Mesenteric fat pad (tissue), 1 donor: ENCODE data around the gene TNFRSF18. TPM values are rescaled to one million over a fixed set of nuclear protein-coding genes. Genes with fewer than 3 reads are reported as not detected.
"Not testable (repeated sequence)": the region's sequence is repeated elsewhere in the genome, so short reads cannot be mapped to it uniquely, and the experiment has no call there.

Experiments used
- DNase-seq: peaks from one replicate; pipeline ENCODE4 v3.0.0-alpha.2; 2020; ENCODE audit warnings: low spot score
- total RNA-seq: library from RNA; stranded (reverse); fragmentation: NEBNext Ultra II Directional; extraction: Animal tissue kit (Norgen Biotek cat#: 25700); gene quantifications from one replicate; pipeline ENCODE4 v1.2.1, GENCODE V29; 2021
- donor health status: DM: yes; HTN: yes; CAD: no.

The TNFRSF18 gene
- total RNA-seq, 1 donor from 2014 or later = 0.80 TPM

DNA sequence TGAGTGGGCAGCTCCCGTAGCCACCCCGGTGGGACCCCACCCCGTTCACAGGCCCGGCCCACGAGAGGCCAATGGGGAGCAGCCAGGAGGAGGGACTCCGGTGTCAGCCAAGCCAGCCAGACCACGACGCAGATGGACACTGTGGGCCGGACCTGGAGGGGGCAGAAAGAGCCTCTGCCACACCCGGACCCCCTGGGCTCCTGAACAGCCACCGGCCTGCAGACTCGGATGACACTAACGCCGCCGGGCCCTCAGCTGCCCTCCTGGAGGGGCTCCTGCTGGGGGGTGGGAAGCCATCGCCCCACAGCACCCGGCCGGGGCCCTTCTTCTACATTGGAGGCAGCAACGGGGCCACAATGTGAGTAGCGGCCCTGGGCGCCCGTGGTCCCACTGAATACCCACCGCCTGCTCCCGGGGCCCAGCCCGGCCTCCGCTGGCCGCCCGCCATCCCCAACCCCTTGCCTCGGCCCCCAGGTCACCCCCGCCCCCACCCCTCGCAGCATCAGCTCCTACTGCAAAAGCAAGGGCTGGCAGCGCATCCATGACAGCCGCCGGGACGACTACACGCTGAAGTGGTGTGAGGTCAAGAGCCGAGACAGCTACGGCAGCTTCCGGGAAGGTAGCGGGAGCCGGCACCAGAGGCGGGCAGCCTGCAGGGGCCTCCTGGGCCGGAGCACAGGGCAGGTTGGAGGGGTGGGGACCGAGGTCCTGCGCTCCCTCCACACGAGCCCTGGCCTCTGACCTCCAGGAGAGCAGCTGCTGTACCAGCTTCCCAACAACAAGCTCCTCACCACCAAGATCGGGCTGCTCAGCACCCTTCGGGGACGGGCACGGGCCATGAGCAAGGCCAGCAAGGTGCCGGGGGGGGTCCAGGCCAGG, 26.2 kb downstream of the TNFRSF18 start:
- DNase-seq = no peak

DNA sequence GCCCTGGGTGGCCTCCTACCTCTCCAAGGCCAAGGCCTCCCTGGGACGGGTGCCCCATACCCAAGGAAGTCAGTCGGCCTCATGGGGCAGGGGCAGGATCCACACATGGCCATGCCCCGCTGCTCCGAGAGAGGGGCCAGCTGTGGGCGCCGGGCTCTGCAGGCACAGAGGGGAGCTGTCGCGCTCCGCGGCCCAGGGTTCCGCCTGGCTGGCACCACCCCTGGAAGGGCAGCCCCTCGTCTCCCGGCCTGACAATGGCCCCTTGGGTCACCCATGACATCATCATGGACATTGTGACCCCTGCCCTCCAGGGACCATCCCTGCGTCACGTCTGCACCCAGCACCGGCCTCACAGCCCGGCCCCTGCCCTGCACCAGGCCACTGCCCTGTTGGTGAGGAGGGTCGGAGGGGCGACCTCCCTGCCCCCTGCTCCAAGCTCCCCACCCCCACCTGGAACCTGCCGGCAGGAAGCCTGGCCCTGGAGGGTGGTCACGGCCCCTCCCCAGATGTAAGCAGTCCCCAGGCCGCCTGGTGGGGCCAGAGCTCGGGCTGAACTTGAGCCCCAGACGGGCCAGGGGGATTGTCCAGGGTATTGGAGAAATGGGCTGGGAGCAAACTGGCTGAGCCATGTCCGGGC, 26.9 kb downstream of the TNFRSF18 start:
- no peak for DNase-seq

DNA sequence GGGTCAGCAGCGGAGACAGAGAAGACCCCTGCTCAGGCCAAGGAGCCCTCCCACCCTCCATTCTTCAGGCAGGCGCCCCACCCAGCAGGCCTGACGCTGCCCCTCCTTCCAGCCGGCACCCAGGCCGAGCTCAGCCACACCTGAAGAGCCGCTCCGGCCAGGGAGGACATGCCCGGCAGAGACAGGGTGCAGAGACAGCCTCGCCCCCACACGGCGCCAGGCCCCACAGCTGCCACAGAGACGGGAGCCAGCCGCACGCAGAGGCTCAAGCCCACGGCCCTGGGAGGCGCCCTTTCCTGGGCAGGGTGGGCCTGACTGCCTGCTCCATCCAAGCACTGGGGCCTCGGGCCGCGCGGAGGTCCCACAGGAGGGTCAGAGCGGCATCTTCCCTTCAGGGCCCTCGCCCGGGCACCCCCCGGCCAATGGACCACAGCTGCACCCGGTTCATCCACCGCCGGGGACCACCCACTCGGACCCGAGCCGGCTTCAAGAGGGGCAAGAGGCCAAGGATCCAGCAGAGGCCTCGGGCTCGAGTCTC, 27.5 kb downstream of the TNFRSF18 start:
- no peak for DNase-seq

DNA sequence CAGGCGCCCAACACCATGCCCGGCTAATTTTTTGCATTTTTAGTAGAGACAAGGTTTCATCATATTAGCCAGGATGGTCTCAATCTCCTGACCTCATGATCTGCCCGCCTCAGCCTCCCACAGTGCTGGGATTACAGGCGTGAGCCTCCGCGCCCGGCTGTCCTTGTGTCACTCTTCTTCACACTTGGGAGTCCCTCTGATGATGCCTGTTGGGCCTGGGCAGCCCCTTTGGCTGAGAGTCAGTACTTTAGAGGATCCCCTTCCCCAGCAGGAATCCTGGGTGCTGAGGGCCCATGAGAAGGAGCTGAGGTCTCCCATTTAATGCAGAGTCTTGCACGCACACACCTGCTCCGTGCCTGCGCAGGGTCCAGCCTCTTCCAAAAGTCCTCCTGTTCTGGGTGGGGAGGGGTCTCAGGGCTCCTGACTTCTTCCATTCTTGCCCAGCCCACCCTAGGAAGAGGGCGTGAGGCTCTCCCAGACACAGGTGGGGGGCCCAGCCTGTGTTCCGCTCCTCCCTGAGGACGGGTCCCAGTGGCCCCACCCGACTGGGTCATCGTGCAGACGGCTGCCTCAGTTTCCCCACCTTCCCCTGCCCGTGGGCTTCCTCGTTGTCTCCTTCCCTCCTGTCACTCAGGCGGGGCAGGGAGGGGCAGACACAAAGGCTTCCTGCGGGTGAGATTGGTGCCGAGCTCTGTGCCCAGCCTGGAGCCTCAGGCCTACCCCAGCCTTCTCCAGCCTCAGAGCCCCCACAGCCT, 28.8 kb downstream of the TNFRSF18 start:
- DNase-seq = no peak

DNA sequence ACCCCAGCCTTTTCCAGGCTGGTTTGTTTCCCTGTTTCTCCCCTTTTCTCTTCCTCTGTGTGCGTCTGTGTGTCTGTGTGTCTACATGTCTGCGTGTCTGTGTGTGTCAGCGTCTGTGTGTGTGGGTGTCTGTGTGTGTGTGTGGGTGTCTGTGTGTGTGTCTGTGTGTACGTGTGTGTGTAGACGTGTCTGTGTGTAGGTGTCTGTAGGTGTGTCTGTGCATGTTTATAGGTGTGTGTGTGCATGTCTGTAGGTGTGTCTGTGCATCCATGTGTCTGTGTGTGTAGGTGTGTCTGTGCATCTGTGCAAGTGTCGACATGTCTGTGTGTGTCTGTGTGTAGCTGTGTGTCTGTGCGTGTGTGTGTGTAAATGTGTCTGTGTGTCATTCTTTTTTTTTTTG, 29.5 kb downstream of the TNFRSF18 start:
- no peak for DNase-seq

DNA sequence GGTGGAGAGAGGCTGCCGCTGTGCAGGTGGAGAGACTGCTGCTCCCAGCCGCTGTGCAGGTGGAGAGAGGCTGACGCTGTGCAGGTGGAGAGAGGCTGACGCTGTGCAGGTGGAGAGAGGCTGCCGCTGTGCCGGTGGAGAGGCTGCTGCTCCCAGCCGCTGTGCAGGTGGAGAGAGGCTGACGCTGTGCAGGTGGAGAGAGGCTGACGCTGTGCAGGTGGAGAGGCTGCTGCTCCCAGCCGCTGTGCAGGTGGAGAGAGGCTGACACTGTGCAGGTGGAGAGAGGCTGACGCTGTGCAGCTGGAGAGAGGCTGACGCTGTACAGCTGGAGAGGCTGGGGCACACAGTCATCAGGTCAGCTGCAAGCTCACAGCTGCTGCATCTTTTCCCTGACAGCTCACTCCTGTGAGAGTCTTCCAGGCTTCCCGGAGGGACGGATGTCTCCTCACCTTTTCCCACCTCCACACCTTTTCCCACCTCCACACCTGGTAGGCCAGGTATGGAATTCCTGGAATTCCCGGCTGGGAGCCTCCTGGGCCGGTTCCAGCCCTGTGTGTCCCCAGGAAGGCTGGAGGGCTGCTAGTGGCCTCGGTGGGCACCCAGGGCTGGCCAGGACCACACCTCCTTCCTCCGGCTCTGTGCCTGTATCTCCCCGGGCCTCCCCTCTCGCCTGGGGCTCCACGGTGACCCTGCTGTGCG, 30.2 kb downstream of the TNFRSF18 start:
- DNase-seq = not testable (repeated sequence)

DNA sequence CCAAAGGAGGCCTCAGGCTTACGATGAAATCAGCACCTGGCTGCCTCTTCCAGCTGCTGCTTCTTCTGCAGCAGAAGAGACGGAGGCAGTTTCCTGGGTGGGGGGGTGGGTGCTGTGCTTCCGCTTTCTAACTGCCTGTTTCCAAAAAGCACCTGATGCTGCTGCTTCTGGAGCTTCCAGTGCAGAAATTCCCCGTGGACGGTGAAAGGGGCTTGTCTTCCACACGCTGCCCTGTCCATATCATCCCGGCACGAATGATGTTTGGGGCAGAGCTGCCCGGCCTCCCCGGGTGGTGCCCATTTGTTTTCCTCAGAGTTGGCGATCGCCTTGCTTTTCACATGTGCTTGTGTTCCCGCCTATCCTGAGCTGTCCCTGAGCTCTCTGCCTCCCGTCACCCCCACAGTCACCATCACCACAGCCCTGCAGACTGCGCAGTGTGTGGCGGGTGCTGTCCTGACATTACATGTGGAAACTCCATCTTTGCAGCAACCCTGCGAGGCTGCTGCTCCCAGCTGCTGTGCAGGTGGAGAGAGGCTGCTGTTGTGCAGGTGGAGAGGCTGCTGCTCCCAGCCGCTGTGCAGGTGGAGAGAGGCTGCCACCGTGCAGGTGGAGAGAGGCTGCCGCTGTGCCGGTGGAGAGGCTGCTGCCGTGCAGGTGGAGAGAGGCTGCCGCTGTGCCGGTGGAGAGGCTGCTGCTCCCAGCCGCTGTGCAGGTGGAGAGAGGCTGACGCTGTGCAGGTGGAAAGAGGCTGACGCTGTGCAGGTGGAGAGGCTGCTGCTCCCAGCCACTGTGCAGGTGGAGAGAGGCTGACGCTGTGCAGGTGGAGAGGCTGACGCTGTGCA, 30.9 kb downstream of the TNFRSF18 start:
- no peak for DNase-seq

DNA sequence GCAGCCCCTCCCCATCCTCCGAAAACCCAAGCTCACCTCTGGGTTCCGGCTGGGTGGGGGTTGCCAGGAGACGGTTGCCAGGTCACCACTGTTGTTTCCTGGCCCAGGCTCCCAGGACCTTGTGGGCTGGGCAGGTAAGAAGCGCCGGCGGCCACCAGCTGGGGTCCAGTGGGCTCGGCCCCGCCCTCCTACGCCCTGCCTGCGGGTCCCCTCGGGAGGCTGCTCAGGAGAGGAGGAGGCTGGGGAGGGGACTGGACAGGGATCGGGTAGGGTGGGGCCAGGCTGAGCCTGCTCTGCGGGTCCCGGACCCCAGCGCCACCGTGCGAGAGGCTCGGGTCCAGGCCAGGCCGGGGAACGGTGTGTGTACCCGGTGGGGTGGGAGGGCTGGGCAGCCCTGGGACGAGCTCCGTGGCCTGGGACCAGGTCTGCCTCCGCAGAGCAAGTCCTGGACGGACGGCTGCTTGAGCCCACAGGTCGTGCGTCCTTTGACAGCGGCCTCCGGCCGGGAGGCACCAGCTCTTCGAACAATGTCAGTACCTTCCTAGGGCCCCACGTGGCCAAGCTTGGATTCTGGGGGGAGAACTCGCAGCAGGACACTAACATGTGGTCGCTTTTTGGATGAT, 32.5 kb downstream of the TNFRSF18 start, which contains the start of gene TTLL10:
TTLL10 (plus strand) TSS at position 88 of the 623 bp plus-strand sequence. CDS start 5,336 bp downstream, outside the sequence.
- DNase-seq = no peak

DNA sequence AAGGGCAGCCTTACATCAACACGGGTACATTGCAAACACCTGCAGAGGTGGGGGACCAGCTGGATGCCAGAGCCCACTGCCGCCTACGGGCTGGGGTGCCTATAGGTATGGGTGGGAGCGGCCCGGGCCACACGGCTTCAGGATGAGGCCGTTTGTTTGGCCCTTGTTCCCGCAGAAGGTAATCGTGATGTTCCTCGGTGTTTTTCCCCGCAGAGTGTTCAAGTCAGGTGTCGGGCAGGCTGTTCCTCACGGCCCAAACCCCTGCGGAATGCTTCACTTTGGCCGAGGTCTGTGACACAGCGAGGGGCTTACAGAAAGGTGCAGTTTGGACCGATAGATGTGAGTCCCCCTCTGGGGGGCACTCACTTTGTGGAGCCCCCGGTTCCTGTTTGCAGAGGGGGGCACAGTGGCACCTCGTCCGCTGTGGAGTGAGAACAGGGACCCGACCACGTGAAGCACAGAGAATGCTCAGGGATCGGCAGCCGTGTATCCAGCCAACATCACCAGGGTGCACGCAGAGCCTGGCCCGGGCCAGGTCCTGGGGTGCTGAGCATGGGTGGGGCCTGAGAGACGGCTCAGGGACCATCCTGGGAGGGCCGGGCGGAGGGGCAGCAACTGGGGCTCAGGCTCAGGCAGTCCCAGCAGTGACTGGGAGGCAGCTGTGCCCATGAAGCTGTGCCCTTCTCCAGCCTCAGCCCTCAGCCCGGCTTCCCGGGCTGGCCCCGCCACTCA, 33.2 kb downstream of the TNFRSF18 start:
- DNase-seq = no peak

DNA sequence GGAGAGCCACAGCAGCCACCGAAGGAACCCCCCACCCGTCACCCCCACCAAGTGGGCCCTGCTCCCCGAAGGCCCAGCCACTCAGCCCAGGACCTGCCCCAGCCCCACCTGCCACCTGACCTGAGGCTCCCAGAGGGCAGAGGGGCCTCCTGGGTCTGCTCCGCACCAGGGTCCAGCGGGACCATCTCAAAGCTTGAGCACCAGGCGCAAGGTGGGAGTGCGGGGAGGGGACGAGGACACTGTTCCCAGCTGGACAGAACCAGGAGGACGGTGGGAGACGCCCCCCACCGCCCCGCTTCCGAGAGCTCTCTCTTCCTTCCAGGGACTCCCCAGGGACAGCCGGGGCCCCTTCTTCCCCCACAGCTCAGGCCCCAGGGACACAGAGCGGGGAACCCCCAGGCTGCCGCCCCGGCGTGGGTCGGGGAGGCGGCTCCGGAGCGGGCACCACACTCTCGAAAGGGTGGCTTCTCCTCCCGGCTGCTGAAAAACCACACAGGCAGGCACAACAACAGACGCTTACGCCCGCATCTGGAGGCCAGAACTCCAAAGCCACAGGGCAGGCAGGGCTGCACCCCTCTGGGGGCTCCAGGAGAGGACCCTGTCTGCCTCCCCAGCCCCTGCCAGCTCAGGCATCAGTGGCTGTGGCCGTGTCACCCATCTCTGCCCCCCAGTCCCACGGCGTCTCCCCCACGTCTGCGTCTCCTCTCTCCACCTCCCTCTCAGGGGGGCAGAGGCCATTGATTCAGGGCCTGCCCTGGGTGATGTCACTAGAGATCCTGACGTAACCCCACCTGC, 34.6 kb downstream of the TNFRSF18 start:
- DNase-seq = no peak

DNA sequence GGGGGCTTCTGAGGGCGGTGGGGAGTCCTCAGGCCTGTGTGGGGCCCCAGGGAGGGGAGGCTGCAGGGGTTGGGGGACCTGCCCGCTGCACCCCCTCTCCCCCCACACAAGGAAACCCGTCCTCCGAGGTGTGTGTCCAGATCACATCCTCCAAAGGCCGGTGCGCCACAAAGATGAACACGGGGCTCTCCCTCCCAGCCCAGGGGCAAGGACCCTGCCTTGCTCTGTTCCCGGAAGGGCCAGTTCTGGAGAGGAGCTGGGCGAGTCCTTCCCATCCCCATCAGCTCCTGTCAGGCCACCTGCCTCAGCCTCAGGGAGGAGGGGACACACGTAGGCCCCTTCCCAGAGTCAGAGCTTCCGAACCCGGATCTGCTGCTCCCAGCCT, 35.2 kb downstream of the TNFRSF18 start:
- no peak for DNase-seq

DNA sequence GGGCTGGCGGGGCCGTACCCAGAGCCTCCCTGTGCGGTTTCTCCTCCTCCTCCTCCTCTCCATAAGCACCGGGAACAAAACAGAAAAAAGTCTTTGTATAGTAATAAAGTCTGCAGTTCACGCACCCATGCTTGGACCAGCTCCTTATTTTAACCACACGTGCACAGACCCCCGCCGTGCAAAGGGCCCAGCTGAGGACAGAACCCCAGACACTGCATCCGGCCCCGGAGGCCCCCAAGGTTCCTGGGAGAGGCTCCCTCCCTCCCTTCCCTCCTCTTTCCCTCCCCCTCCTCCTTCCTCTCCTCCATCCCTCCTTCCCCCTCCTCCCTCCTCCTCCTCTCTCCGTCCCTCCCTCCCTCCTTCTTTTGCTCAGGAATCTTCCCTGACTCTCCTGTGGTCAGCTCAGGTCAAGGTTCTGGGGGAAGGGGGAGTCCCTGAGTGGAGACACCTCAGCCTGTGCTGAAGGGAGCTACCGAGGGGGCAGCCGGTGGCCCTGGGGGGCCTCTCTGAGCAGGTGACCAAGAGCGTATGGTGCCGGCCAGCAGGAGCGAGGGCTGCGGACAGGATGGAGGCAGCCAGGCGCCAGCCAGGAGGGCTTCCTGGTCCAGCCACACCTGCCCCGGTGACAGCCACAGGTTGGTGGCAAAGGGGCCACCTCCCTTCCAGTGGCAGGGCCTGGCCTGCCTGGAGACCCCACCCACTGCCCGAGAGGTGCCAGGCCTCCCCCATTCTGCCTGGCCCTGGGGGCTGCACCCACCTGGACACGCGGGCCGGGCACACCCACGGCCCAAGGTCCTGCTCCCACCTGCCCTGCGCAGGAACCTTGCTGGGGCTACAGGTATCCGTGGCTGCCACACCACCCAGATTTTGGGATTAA, 35.9 kb downstream of the TNFRSF18 start:
- DNase-seq = no peak

DNA sequence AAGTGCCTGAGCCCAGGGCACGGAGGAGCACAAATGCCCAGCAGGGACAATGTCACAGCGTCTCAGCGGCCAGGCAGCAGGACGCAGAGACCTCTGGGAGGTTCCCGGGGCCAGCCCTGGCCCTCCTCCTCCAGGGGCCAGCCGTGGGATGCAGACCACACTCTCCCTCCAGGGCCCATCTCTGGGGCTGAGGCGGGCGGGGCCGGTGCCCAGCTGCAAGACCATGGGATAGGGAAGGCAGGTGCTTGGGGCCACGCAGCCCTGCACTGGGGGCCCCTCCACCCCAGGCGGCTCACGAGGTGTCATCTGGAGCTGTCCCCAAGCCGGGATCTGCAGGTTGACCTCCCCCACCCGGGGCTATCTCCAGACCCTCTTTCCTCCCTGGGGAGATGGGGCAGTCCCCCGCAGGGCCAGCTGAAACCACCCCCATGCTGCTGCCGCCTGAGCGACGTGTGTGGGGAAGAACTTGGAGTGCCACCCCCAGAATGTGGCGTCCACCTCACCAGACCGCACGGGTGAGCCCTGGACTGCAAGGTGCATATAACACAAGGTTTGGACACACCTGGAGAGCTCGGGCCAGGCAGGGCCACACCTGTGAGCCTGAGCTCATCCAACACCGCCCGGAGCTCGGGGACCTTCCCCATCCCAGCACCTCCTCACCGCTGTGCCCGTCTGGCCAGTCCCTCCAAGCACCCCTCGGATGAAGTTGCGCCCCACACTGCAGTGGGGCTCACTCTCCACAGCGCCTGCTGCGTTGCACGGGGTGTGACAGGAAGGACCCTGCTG, 36.8 kb downstream of the TNFRSF18 start:
- no peak for DNase-seq

DNA sequence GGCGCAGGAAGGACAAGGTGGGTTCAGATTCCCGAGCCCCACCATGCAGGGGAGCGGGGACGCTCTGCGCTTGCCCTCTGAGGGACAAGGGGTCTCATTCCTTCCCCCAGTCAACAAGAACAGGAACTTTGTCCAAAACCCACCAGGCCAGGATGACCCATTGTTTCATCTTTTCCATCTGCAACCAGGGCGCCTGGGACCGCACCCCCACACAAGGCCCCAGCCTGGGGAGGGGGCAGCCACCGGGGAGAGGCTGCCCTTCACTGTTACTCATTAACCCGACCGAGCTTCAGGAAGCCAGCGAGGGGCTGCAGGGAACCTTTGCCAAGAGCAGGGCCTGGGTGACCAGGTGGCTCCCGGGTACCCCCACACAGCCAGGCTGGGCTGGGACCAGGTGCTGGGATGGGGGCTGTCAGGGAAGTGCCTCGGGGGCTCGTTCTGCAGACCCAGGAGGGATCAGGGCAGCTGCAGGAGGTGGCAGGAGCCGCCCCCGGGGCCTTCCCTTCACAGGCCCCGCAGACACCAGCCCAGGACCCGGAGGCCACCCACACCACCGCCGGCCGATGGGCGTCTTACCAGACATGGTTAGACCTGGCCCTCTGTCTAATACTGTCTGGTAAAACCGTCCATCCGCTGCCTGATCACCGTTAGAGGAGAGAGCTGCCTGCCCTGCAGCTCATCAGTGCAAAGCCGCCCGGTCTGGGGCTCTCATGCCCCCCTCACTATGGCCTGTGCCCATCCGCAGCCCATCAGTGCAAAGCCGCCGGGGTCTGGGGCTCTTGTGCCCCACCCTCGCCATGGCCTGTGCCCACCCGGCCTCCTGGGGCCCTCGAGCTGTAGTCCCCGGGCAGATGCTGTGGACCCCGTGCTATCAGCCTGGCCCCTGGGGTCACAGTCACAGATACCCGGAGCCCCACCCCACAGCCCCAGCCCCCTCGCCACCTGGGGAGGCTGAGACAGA, 37.7 kb downstream of the TNFRSF18 start:
- no peak for DNase-seq

DNA sequence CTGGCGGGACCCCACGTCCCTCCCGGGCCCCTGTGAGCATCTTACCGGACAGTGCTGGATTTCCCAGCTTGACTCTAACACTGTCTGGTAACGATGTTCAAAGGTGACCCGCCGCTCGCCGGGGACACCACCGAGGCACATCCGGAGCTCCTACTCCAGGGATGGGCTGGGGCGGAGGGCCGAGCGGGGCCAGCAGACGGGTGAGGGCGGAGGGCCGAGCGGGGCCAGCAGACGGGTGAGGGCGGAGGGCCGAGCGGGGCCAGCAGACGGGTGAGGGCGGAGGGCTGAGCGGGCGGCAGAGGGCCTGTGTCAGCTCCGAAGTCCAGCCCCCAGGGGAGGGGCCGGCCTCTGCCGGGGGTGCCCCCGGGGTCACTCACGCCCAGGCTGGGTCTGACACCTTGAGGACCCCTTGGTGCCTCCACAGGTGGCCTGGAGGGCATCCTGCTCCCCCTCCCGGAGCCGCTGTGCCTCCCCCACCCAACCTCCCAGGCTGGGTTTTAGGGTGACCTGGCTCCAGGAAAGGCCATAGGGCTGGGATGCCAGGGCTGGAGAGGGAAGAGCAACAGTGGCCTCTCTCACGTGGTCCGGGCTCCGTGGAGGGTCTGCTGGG, 38.4 kb downstream of the TNFRSF18 start:
- DNase-seq = no peak
